NCI-H2227 (cell line): ENCODE measurements around the gene KRTAP4-16.
"Not testable (repeated sequence)": the region's sequence is repeated elsewhere in the genome, so short reads cannot be mapped to it uniquely, and the experiment has no call there.

Experiments used
- DNase-seq: peaks from one replicate; lab custom pipeline; 2025; ENCODE audit not compliant: unreplicated experiment; lab: John Stamatoyannopoulos, UW

The KRTAP4-16 gene

DNA sequence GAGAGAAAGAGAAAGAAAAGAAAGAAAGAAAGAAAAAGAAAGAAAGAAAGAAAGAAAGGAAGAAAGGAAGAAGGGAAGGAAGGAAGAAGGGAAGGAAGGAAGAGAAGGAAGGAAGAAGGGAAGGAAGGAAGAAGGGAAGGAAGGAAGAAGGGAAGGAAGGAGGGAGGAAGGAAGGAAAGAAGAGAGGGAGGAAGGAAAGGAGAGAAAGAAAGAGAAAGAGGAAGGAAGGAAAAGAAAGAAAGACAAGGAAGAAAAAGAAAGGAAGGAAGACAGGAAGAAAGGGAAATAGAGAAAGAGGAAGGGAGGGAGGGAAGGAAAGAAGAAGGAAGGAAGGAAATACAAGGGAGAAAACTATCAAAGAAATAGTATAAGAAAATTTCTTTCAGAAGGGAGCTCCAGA is 25.2 kb downstream of the KRTAP4-16 start:
- DNase-seq, result no peak

GRCh38 chr17:41073676-41074075 is 28.3 kb downstream of the KRTAP4-16 start:
- no peak for DNase-seq

DNA sequence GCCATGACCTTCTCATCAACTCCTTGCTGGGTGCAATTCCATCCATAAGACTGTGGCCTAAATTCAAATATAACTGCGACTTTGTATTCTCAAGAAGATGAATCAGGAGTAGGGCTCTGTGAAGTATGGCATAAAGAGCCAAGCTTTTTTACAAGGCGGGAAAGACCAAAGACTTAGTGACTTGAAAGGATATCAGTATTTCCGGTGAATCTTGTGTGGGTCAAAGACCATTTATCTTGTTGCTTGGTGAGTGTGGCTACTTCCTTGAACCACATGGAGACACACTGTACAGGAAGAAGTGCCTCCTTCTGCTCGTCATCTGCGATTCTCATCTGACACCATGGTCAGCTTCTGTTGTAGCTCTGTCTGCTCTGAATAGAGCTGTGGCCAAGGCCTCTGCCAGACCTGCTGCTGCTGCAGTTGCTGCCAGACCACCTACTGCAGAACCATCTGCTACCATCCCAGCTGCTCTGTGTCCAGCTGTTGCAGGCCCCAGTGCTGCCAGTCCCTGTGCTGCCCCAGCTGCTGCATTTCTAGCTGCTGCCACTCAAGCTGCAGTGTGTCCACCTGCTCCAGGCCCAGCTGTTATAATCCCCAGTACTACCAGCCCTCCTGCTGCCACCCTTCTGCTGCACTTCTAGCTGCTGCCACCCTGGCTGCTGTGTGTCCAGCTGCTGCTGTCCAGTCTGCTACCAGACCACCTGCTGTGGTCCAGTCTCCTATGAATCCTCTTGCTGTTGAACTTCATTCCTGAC is 30.2 kb downstream of the KRTAP4-16 start:
- DNase-seq, result no peak

- no peak for DNase-seq
These were observed 33.0 kb downstream of the KRTAP4-16 start for GRCh38 chr17:41069031-41069430.

GRCh38 chr17:41067281-41067680 is 34.7 kb downstream of the KRTAP4-16 start:
- no peak for DNase-seq

GRCh38 chr17:41065829-41066624 is 36.0 kb downstream of the KRTAP4-16 start, which contains the start of gene KRTAP2-4:
Gene KRTAP2-4, minus strand, starts transcription at chr17:41065879. Its CDS starts 34 bp downstream, at chr17:41065845.
- no peak for DNase-seq

- DNase-seq, result not testable (repeated sequence)
These were observed 36.9 kb downstream of the KRTAP4-16 start for GRCh38 chr17:41065016-41065689.

GRCh38 chr17:41064301-41064700 is 37.7 kb downstream of the KRTAP4-16 start:
- DNase-seq, result no peak

DNA sequence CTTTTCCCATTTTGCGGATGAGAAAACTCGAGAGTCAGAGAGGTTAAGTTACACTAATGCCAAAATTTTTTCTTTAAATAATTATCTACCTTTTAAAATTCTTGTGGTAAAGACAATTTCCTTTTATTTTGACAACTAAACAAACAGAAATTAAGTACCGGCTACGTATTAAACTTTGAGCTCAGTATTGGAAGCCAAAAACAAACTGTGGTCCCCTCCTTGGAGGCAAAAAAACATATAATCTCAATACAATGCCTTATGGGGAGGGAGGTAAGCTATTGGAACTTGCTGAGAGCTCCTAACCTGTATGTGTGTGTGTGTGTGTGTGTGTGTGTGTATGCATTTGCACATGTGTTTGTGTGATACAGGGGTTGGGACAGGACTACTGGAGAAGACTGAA is 38.6 kb downstream of the KRTAP4-16 start:
- DNase-seq, result no peak

- DNase-seq, result no peak
These were observed 40.0 kb downstream of the KRTAP4-16 start for GRCh38 chr17:41061964-41062363.

DNA sequence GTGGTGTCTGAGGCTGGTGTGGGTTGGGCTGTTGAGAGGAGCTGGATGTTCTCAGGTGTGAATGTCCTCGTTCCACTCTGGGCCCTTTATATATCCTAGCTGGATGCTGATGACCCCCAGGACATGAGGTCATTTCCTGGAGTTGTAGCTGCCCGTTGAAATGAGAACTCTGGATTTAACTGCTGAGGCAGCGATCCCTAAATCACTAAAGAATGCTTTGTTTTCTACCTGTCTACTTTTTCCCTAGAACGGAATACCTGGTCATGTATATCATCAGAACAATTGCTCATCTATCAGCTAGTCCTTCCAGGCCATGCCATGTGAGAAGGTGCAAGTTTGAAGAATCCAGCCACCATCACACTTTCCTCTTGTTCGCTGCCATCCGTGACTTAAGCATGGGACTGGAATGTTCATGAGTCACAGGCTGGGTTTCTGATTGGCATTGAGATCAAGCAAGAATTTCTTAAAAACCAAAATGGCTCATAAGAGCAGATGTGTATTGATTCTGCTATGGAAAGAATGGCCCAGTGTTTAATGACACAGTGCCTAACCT is 41.9 kb downstream of the KRTAP4-16 start, which contains the start of gene KRTAP2-3:
KRTAP2-3 (minus strand) TSS at position 63 of the 553 bp plus-strand sequence. CDS start 64 bp downstream, outside the sequence.
- DNase-seq, result no peak

- DNase-seq, result not testable (repeated sequence)
These were observed 42.5 kb downstream of the KRTAP4-16 start for GRCh38 chr17:41059276-41060051.

- DNase-seq, result no peak
These were observed 43.3 kb downstream of the KRTAP4-16 start for GRCh38 chr17:41058741-41059140.

DNA sequence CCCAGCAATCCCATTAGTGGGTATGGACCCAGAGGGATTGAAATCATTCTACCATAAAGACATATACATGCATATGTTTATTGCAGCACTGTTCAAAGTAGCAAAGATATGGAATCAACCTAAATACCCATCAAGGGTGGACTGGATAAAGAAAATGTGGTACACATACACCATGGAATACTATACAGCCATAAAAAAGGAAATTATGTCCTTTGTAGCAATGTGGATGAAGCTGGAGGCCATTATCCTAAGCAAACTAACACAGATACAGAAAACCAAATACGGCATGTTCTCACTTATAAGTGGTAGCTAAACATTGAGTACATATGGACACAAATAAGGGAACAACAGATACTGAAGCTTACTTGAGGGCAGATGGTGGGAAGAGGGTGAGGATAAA is 44.5 kb downstream of the KRTAP4-16 start:
- DNase-seq, result no peak

GRCh38 chr17:41055130-41055529 is 46.9 kb downstream of the KRTAP4-16 start, which contains the start of gene KRTAP2-2:
Gene KRTAP2-2, minus strand, starts transcription at chr17:41055230. Its CDS starts 19 bp downstream, at chr17:41055211.
- not testable (repeated sequence) for DNase-seq

DNA sequence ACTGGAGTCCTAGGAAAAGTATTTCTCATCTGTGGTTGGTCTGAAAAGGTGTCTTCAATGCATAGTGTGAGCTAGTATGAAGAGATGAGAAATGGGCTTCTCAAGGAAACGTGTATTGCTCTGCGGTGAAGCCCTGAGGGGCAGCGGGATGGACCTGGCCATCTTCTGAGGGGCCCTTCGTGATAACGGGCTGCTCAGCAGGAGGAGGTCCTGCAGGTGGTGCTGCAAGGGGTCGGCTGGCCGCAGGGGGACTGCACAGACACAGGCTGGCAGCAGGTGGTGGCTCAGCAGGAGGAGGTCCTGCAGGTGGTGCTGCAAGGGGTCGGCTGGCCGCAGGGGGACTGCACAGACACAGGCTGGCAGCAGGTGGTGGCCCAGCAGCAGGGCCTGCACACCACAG is 47.5 kb downstream of the KRTAP4-16 start:
- DNase-seq, result not testable (repeated sequence)

GRCh38 chr17:41054025-41054424 is 48.0 kb downstream of the KRTAP4-16 start:
- no peak for DNase-seq

GRCh38 chr17:41052566-41052965 is 49.4 kb downstream of the KRTAP4-16 start:
- no peak for DNase-seq
